Spleen (tissue), 11 donors: ENCODE measurements around the gene GPC3. TPM values are rescaled to one million over a fixed set of nuclear protein-coding genes. Genes with fewer than 3 reads are reported as not detected.

Experiments used
- DNase-seq: peaks from one replicate; pipeline ENCODE4 v3.0.0-alpha.2; 2020
- H3K27ac ChIP-seq, 8 donors: fragments of 200-600 bp; sonication (generic) in 7 of 8; 1 replicate in 4 of 8; 2 replicates in 4 of 8; pipeline versions ENCODE4 v1.5.0 to v1.8.0; 2016 to 2021; ENCODE audit warnings: inconsistent platforms in 4 of 8, mild to moderate bottlenecking in 4 of 8, moderate library complexity in 1 of 8
- H3K27me3 ChIP-seq, 7 donors: fragments of 200-600 bp; sonication (generic) in 6 of 7; replicated peaks in 1 of 7; 1 replicate in 4 of 7; 2 replicates in 3 of 7; pipeline versions ENCODE4 v1.5.0 to v1.8.0; 2016 to 2021; ENCODE audit warnings: inconsistent platforms in 3 of 7, mild to moderate bottlenecking in 1 of 7
- H3K36me3 ChIP-seq, 6 donors: fragments of 200-600 bp; sonication (generic) in 5 of 6; 1 replicate in 4 of 6; 2 replicates in 2 of 6; pipeline versions ENCODE4 v1.5.0 to v1.8.0; 2016 to 2021; ENCODE audit warnings: inconsistent platforms in 2 of 6
- H3K4me1 ChIP-seq, 6 donors: fragments of 200-600 bp; sonication (generic) in 5 of 6; 1 replicate in 3 of 6; 2 replicates in 3 of 6; pipeline versions ENCODE4 v1.5.0 to v1.8.0; 2016 to 2021; ENCODE audit warnings: inconsistent platforms in 3 of 6
- H3K4me3 ChIP-seq, 8 donors: fragments of 200-600 bp; sonication (generic) in 7 of 8; 1 replicate in 4 of 8; 2 replicates in 4 of 8; pipeline versions ENCODE4 v1.5.0 to v1.8.0; 2016 to 2021; ENCODE audit warnings: inconsistent platforms in 4 of 8, mild to moderate bottlenecking in 4 of 8, moderate library complexity in 2 of 8
- H3K9me3 ChIP-seq, 8 donors: fragments of 200-600 bp; sonication (generic) in 7 of 8; 1 replicate in 4 of 8; 2 replicates in 4 of 8; pipeline versions ENCODE4 v1.5.0 to v1.8.0; 2016 to 2021; ENCODE audit warnings: inconsistent platforms in 4 of 8
- CTCF ChIP-seq, 11 experiments: fragments of 200-600 bp in 7 of 11; fragments of 450-650 bp in 4 of 11; sonication (generic) in 4 of 11; IDR thresholded peaks in 8 of 11; conservative IDR thresholded peaks in 3 of 11; 1 replicate in 7 of 11; 2 replicates in 4 of 11; pipeline versions ENCODE4 v1.4.0 to v1.8.0; 2016 to 2021; ENCODE audit warnings: antibody characterized with exemption in 11 of 11, inconsistent platforms in 4 of 11, mild to moderate bottlenecking in 1 of 11
- POLR2A ChIP-seq, 3 donors: fragments of 450-650 bp; IDR thresholded peaks; one replicate each; pipeline ENCODE4 v1.5.1; 2017; ENCODE audit warnings: antibody characterized with exemption in 3 of 3, mild to moderate bottlenecking in 1 of 3
- POLR2AphosphoS5 ChIP-seq, 3 donors: sonication (generic); formaldehyde crosslinking; IDR thresholded peaks; one replicate each; pipeline ENCODE4 v1.5.1; 2017; ENCODE audit warnings: antibody characterized with exemption in 3 of 3
- WGBS, 5 donors: extraction: QIAGEN DNeasy Blood & Tissue Kit in 3 of 5; methylation state at CpG; one replicate each; pipeline versions ENCODE4 v1.1.5 to v1.1.7; 2013 to 2018; 5-methylcytosine and 5-hydroxymethylcytosine counted together
- intact Hi-C: fragments of 100-400 bp; cut with DNase I; formaldehyde crosslinking; loops from one replicate; pipeline ENCODE4 v1.15.0; 2023; ENCODE audit warnings: low total_unique reads
- polyA plus RNA-seq, 3 donors: library from polyadenylated mRNA; stranded (reverse); fragments of 200-250 nt; gene quantifications; one replicate each; pipeline ENCODE4 v1.2.1, GENCODE V29; 2013
- total RNA-seq, 7 donors: library from RNA; depleted of rRNA in 3 of 7; stranded (reverse); fragments of >200 nt in 3 of 7; fragmentation: NEBNext Ultra II Directional in 4 of 7; extraction: Animal tissue kit (Norgen Biotek cat#: 25700) in 4 of 7; gene quantifications; one replicate each; pipeline versions ENCODE4 v1.1.0 to v1.2.1, GENCODE V29; 2016 to 2021
- donor health status: healthy with polysubstance abuse.
- donor health status: DM: no; HTN: no; CAD: no; lungs with moderate emphysema.
- donor health status: DM: no; HTN: no; CAD: no.
- donor health status: Bipolar disorder and iron deficiency.
- donor health status: healthy.
- donor health status: DM: no; HTN: no; CAD: no.
- donor health status: DM: yes; HTN: yes; CAD: no.

The GPC3 gene
- total and polyA plus RNA-seq, 10 donors: 0.41 to 3.3 (median 1.5) TPM

GRCh38 chrX:133570549-133570948 is 414.8 kb downstream of the GPC3 start:
- Histone ChIP-seq H3K9me3 (peaks cover 0 to 15% (median 0%) of the 10 kb centered on the region in 8 donors), H3K36me3 (no peaks in the 10 kb centered on the region), H3K27me3 (no peaks in the 10 kb centered on the region), H3K4me3 (no peak overlapping the region), H3K4me1 (no peaks in the 10 kb centered on the region), H3K27ac (no peak overlapping the region)
- intact Hi-C loops: no loop called here
- DNase-seq: no peak
- TF ChIP-seq POLR2A (IDR thresholded peaks at IDR 0.05): no peak
- 54 to 92% (median 81%) methylated on average over 1 of the region's 1 CpG for WGBS, 5 donors

- H3K4me3 ChIP-seq: no peak overlapping the region
- intact Hi-C loops: no loop called here
- H3K4me1 ChIP-seq: no peaks in the 10 kb centered on the region
- H3K9me3 ChIP-seq: peaks cover 0 to 15% (median 0%) of the 10 kb centered on the region in 8 donors
- no peaks in the 10 kb centered on the region for H3K27me3 ChIP-seq
- DNase-seq: no peak
- TF ChIP-seq POLR2AphosphoS5 (IDR thresholded peaks at IDR 0.05): no peak
- no peak for TF ChIP-seq POLR2A (IDR thresholded peaks at IDR 0.05)
- no peak for TF ChIP-seq CTCF (IDR thresholded peaks at IDR 0.05 in 8 of 11, conservative IDR thresholded peaks at IDR 0.05 in 3 of 11)
- H3K36me3 ChIP-seq: no peaks in the 10 kb centered on the region
- H3K27ac ChIP-seq: no peak overlapping the region
These were observed 416.2 kb downstream of the GPC3 start for GRCh38 chrX:133569217-133569616.

DNA sequence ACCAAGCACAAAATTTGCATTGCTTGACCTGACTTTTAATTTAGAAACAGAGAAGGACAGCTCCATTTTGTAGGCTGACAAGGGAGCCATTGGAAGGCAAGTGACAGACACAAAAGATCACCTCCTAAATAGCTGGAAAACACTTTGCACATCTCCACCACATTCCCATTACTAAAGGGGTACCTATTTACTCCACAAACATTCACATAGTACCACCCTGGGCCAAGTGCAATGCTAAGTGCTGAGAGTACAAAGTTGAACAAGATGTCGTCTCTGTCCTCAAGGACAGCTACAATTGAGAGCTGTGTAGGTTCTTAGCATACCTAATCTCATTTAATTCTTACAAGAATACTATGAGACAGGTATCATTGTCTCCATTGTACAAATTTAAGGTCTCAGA is 417.3 kb downstream of the GPC3 start:
- TF ChIP-seq CTCF (IDR thresholded peaks at IDR 0.05 in 8 of 11, conservative IDR thresholded peaks at IDR 0.05 in 3 of 11): no peak
- no peak for TF ChIP-seq POLR2A (IDR thresholded peaks at IDR 0.05)
- TF ChIP-seq POLR2AphosphoS5 (IDR thresholded peaks at IDR 0.05): no peak
- peaks cover 0 to 12% (median 0%) of the 10 kb centered on the region in 8 donors for H3K9me3 ChIP-seq
- no peak overlapping the region for H3K4me3 ChIP-seq
- intact Hi-C loops: no loop called here
- DNase-seq: no peak
- WGBS, 5 donors: 0 to 92% (median 88%) methylated on average over 1 of the region's 1 CpG
- no peak overlapping the region for H3K27ac ChIP-seq
- no peaks in the 10 kb centered on the region for H3K27me3 ChIP-seq
- no peaks in the 10 kb centered on the region for H3K36me3 ChIP-seq
- H3K4me1 ChIP-seq: no peaks in the 10 kb centered on the region

DNA sequence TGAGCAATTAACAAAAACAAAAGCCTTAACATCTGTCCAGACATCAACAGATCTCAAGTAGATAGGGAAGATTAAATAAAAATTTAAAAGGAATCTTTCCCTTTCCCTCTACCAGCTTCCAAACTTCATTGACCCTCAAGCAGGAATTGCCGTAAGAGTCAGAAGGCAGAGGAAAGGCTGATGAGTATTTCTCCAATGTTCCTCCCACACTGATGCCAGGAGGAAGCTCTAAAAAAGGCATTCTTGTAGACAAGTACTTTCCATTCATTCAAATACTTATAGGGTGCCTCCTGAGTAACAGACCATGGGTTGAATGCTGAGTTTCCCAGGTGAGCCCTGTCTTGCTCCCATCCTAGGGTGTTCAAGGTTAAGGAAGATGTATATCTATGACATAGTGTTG is 418.5 kb downstream of the GPC3 start:
- intact Hi-C loops: no loop called here
- TF ChIP-seq POLR2A (IDR thresholded peaks at IDR 0.05) (no peak), POLR2AphosphoS5 (IDR thresholded peaks at IDR 0.05) (no peak), CTCF (IDR thresholded peaks at IDR 0.05 in 8 of 11, conservative IDR thresholded peaks at IDR 0.05 in 3 of 11) (no peak)
- H3K27ac ChIP-seq: no peak overlapping the region
- H3K27me3 ChIP-seq: no peaks in the 10 kb centered on the region
- peaks cover 0 to under 1% (median 0%) of the 10 kb centered on the region in 8 donors for H3K9me3 ChIP-seq
- no peak overlapping the region for H3K4me3 ChIP-seq
- 87 to 92% (median 90%) methylated on average over 1 of the region's 1 CpG for WGBS, 5 donors
- no peaks in the 10 kb centered on the region for H3K36me3 ChIP-seq
- DNase-seq: no peak
- H3K4me1 ChIP-seq: no peaks in the 10 kb centered on the region

- H3K4me1 ChIP-seq: no peaks in the 10 kb centered on the region
- H3K36me3 ChIP-seq: no peaks in the 10 kb centered on the region
- no peak overlapping the region for H3K27ac ChIP-seq
- no peaks in the 10 kb centered on the region for H3K9me3 ChIP-seq
- DNase-seq: no peak
- no peak overlapping the region for H3K4me3 ChIP-seq
- intact Hi-C loops: no loop called here
- 74 to 93% (median 87%) methylated on average over 2 of the region's 2 CpGs for WGBS, 5 donors
- peaks cover 0 to 3% (median 0%) of the 10 kb centered on the region in 7 donors for H3K27me3 ChIP-seq
- TF ChIP-seq POLR2A (IDR thresholded peaks at IDR 0.05) (no peak), POLR2AphosphoS5 (IDR thresholded peaks at IDR 0.05) (no peak), CTCF (IDR thresholded peaks at IDR 0.05 in 8 of 11, conservative IDR thresholded peaks at IDR 0.05 in 3 of 11) (no peak)
These were observed 421.7 kb downstream of the GPC3 start for GRCh38 chrX:133563705-133564104.
